ENCODE data around the gene NSUN2. TPM values are rescaled to one million over a fixed set of nuclear protein-coding genes. Genes with fewer than 3 reads are reported as not detected.

The NSUN2 gene
- total RNA-seq, 1 donor from 2014 or later, result 30.8 TPM

GRCh38 chr5:6581090-6581489 lies 51.8 kb downstream of the NSUN2 start:
- peaks cover 10 to 12% (median 12%) of the 10 kb centered on the region in 3 donors for H3K4me1 ChIP-seq (ENCODE audit: control insufficient read depth in 3 of 3, insufficient read depth in 3 of 3, low read length in 3 of 3)
- no peaks in the 10 kb centered on the region for H3K36me3 ChIP-seq (ENCODE audit: control insufficient read depth in 3 of 3, insufficient read depth in 3 of 3, low read length in 3 of 3)
- H3K4me3 ChIP-seq (ENCODE audit: low read length in 3 of 3), result no peak overlapping the region
- no peak overlapping the region for H3K9ac ChIP-seq (ENCODE audit: low read depth in 1 of 3, low read length in 3 of 3)
- no peaks in the 10 kb centered on the region for H3K9me3 ChIP-seq (ENCODE audit: control insufficient read depth in 3 of 3, low read length in 3 of 3)
- H3K27ac ChIP-seq (ENCODE audit: low read depth, low read length), result no peak overlapping the region
- H3K27me3 ChIP-seq (ENCODE audit: control insufficient read depth in 3 of 3, insufficient read depth in 3 of 3, low read length in 3 of 3), result peaks cover 13 to 21% (median 21%) of the 10 kb centered on the region in 3 donors

GRCh38 chr5:6579535-6579934 lies 53.3 kb downstream of the NSUN2 start:
- H3K36me3 ChIP-seq (ENCODE audit: control insufficient read depth in 3 of 3, insufficient read depth in 3 of 3, low read length in 3 of 3), result no peaks in the 10 kb centered on the region
- H3K27me3 ChIP-seq (ENCODE audit: control insufficient read depth in 3 of 3, insufficient read depth in 3 of 3, low read length in 3 of 3), result peaks cover 13 to 16% (median 14%) of the 10 kb centered on the region in 3 donors
- H3K4me1 ChIP-seq (ENCODE audit: control insufficient read depth in 3 of 3, insufficient read depth in 3 of 3, low read length in 3 of 3), result peaks cover 13 to 19% (median 18%) of the 10 kb centered on the region in 3 donors

GRCh38 chr5:6578676-6579343 lies 54.0 kb downstream of the NSUN2 start:
- Histone ChIP-seq H3K36me3 (ENCODE audit: control insufficient read depth in 3 of 3, insufficient read depth in 3 of 3, low read length in 3 of 3) (no peaks in the 10 kb centered on the region), H3K27me3 (ENCODE audit: control insufficient read depth in 3 of 3, insufficient read depth in 3 of 3, low read length in 3 of 3) (peaks cover 9 to 16% (median 11%) of the 10 kb centered on the region in 3 donors), H3K4me3 (ENCODE audit: low read length in 3 of 3) (no peak overlapping the region), H3K9me3 (ENCODE audit: control insufficient read depth in 3 of 3, low read length in 3 of 3) (no peaks in the 10 kb centered on the region), H3K9ac (ENCODE audit: low read depth in 1 of 3, low read length in 3 of 3) (no peak overlapping the region), H3K27ac (ENCODE audit: low read depth, low read length) (no peak overlapping the region), H3K4me1 (ENCODE audit: control insufficient read depth in 3 of 3, insufficient read depth in 3 of 3, low read length in 3 of 3) (peaks cover 13 to 23% (median 22%) of the 10 kb centered on the region in 3 donors)

More at GRCh38 chr5:6579535-6579934, 53.3 kb downstream of the NSUN2 start:
- Histone ChIP-seq H3K27ac (ENCODE audit: low read depth, low read length) (no peak overlapping the region), H3K9ac (ENCODE audit: low read depth in 1 of 3, low read length in 3 of 3) (no peak overlapping the region), H3K9me3 (ENCODE audit: control insufficient read depth in 3 of 3, low read length in 3 of 3) (no peaks in the 10 kb centered on the region), H3K4me3 (ENCODE audit: low read length in 3 of 3) (no peak overlapping the region)

GRCh38 chr5:6576861-6577501 lies 55.9 kb downstream of the NSUN2 start:
- Histone ChIP-seq H3K4me3 (ENCODE audit: low read length in 3 of 3) (no peak overlapping the region), H3K27ac (ENCODE audit: low read depth, low read length) (no peak overlapping the region), H3K36me3 (ENCODE audit: control insufficient read depth in 3 of 3, insufficient read depth in 3 of 3, low read length in 3 of 3) (no peaks in the 10 kb centered on the region), H3K27me3 (ENCODE audit: control insufficient read depth in 3 of 3, insufficient read depth in 3 of 3, low read length in 3 of 3) (peaks cover 0 to 3% (median 0%) of the 10 kb centered on the region in 3 donors), H3K4me1 (ENCODE audit: control insufficient read depth in 3 of 3, insufficient read depth in 3 of 3, low read length in 3 of 3) (peaks cover 6 to 18% (median 17%) of the 10 kb centered on the region in 3 donors), H3K9ac (ENCODE audit: low read depth in 1 of 3, low read length in 3 of 3) (no peak overlapping the region), H3K9me3 (ENCODE audit: control insufficient read depth in 3 of 3, low read length in 3 of 3) (no peaks in the 10 kb centered on the region)

- Histone ChIP-seq H3K36me3 (ENCODE audit: control insufficient read depth in 3 of 3, insufficient read depth in 3 of 3, low read length in 3 of 3) (no peaks in the 10 kb centered on the region), H3K9ac (ENCODE audit: low read depth in 1 of 3, low read length in 3 of 3) (peak overlapping the region in 2 of 3 donors; percentile 12 to 35), H3K4me1 (ENCODE audit: control insufficient read depth in 3 of 3, insufficient read depth in 3 of 3, low read length in 3 of 3) (peaks cover 6 to 18% (median 17%) of the 10 kb centered on the region in 3 donors), H3K9me3 (ENCODE audit: control insufficient read depth in 3 of 3, low read length in 3 of 3) (no peaks in the 10 kb centered on the region), H3K27ac (ENCODE audit: low read depth, low read length) (no peak overlapping the region), H3K4me3 (ENCODE audit: low read length in 3 of 3) (peak overlapping the region in 1 of 3 donors; percentile 17), H3K27me3 (ENCODE audit: control insufficient read depth in 3 of 3, insufficient read depth in 3 of 3, low read length in 3 of 3) (no peaks in the 10 kb centered on the region)
Observed at GRCh38 chr5:6574537-6575245, 58.2 kb downstream of the NSUN2 start.

GRCh38 chr5:6574111-6574510 lies 58.7 kb downstream of the NSUN2 start:
- Histone ChIP-seq H3K36me3 (ENCODE audit: control insufficient read depth in 3 of 3, insufficient read depth in 3 of 3, low read length in 3 of 3) (no peaks in the 10 kb centered on the region), H3K4me1 (ENCODE audit: control insufficient read depth in 3 of 3, insufficient read depth in 3 of 3, low read length in 3 of 3) (peaks cover 6 to 18% (median 17%) of the 10 kb centered on the region in 3 donors), H3K27me3 (ENCODE audit: control insufficient read depth in 3 of 3, insufficient read depth in 3 of 3, low read length in 3 of 3) (no peaks in the 10 kb centered on the region), H3K9ac (ENCODE audit: low read depth in 1 of 3, low read length in 3 of 3) (peak overlapping the region in 1 of 3 donors; percentile 11), H3K27ac (ENCODE audit: low read depth, low read length) (no peak overlapping the region), H3K9me3 (ENCODE audit: control insufficient read depth in 3 of 3, low read length in 3 of 3) (no peaks in the 10 kb centered on the region), H3K4me3 (ENCODE audit: low read length in 3 of 3) (peak overlapping the region in 1 of 3 donors; percentile 17)

GRCh38 chr5:6573651-6574101 lies 59.2 kb downstream of the NSUN2 start:
- no peak overlapping the region for H3K4me3 ChIP-seq (ENCODE audit: low read length in 3 of 3)
- H3K27me3 ChIP-seq (ENCODE audit: control insufficient read depth in 3 of 3, insufficient read depth in 3 of 3, low read length in 3 of 3), result no peaks in the 10 kb centered on the region
- no peak overlapping the region for H3K27ac ChIP-seq (ENCODE audit: low read depth, low read length)
- peak overlapping the region in 1 of 3 donors; percentile 11 for H3K9ac ChIP-seq (ENCODE audit: low read depth in 1 of 3, low read length in 3 of 3)
- no peaks in the 10 kb centered on the region for H3K36me3 ChIP-seq (ENCODE audit: control insufficient read depth in 3 of 3, insufficient read depth in 3 of 3, low read length in 3 of 3)
- no peaks in the 10 kb centered on the region for H3K9me3 ChIP-seq (ENCODE audit: control insufficient read depth in 3 of 3, low read length in 3 of 3)
- H3K4me1 ChIP-seq (ENCODE audit: control insufficient read depth in 3 of 3, insufficient read depth in 3 of 3, low read length in 3 of 3), result peaks cover 6 to 18% (median 17%) of the 10 kb centered on the region in 3 donors

- no peaks in the 10 kb centered on the region for H3K27me3 ChIP-seq (ENCODE audit: control insufficient read depth in 3 of 3, insufficient read depth in 3 of 3, low read length in 3 of 3)
- H3K4me1 ChIP-seq (ENCODE audit: control insufficient read depth in 3 of 3, insufficient read depth in 3 of 3, low read length in 3 of 3), result peaks cover 6 to 18% (median 17%) of the 10 kb centered on the region in 3 donors
- H3K27ac ChIP-seq (ENCODE audit: low read depth, low read length), result no peak overlapping the region
- no peaks in the 10 kb centered on the region for H3K9me3 ChIP-seq (ENCODE audit: control insufficient read depth in 3 of 3, low read length in 3 of 3)
- H3K9ac ChIP-seq (ENCODE audit: low read depth in 1 of 3, low read length in 3 of 3), result no peak overlapping the region
- no peaks in the 10 kb centered on the region for H3K36me3 ChIP-seq (ENCODE audit: control insufficient read depth in 3 of 3, insufficient read depth in 3 of 3, low read length in 3 of 3)
- no peak overlapping the region for H3K4me3 ChIP-seq (ENCODE audit: low read length in 3 of 3)
Observed at GRCh38 chr5:6572825-6573380, 59.9 kb downstream of the NSUN2 start.

- no peaks in the 10 kb centered on the region for H3K27me3 ChIP-seq (ENCODE audit: control insufficient read depth in 3 of 3, insufficient read depth in 3 of 3, low read length in 3 of 3)
- H3K36me3 ChIP-seq (ENCODE audit: control insufficient read depth in 3 of 3, insufficient read depth in 3 of 3, low read length in 3 of 3), result no peaks in the 10 kb centered on the region
- no peak overlapping the region for H3K27ac ChIP-seq (ENCODE audit: low read depth, low read length)
- no peaks in the 10 kb centered on the region for H3K9me3 ChIP-seq (ENCODE audit: control insufficient read depth in 3 of 3, low read length in 3 of 3)
- peaks cover 6 to 18% (median 17%) of the 10 kb centered on the region in 3 donors for H3K4me1 ChIP-seq (ENCODE audit: control insufficient read depth in 3 of 3, insufficient read depth in 3 of 3, low read length in 3 of 3)
- H3K9ac ChIP-seq (ENCODE audit: low read depth in 1 of 3, low read length in 3 of 3), result no peak overlapping the region
- no peak overlapping the region for H3K4me3 ChIP-seq (ENCODE audit: low read length in 3 of 3)
Observed at GRCh38 chr5:6572086-6572824, 60.6 kb downstream of the NSUN2 start.

Measured in skeletal muscle tissue (tissue), 4 donors.